T follicular helper cell (primary cell): ENCODE measurements around the gene NIPAL3.
"Not testable (repeated sequence)": the region's sequence is repeated elsewhere in the genome, so short reads cannot be mapped to it uniquely, and the experiment has no call there.

Experiments
- DNase-seq: peaks from one replicate; pipeline ENCODE4 v3.0.0-alpha.2; 2020; ENCODE audit warnings: low read depth

Gene NIPAL3

DNA sequence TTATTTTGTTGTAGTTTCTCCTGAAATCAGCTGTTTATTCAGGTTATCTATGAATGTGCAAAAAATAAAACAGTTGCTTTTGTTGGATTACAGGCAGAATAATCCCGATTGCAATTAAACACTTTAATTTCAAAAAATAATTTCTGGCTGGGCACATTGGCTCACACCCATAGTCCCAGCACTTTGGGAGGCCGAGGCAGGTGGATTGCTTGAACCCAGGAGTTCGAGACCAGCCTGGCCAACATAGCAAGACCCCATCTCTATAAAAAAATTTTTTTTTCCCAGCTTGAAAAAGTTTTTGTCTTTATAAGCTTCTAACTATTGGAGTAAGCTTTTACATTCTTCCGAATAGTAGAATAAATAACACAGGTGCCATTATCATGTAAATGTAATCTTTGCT lies 102.3 kb downstream of the NIPAL3 start:
- no peak for DNase-seq

DNA sequence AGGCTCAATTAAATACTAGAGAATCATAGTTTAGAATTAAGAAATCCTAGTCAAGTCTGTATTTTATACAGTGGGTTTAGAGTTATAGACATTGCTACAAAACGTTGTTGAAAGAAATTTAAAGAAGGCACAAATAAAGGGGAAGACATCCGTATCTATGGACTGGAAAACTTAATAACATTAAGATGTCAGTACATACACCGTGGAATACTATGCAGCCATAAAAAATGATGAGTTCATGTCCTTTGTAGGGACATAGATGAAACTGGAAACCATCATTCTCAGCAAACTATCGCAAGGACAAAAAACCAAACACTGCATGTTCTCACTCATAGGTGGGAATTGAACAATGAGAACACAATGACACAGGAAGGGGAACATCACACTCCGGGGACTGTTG lies 104.7 kb downstream of the NIPAL3 start:
- DNase-seq: not testable (repeated sequence)
